Measurements from ENCODE around the gene ADISSP. TPM values are rescaled to one million over a fixed set of nuclear protein-coding genes. Genes with fewer than 3 reads are reported as not detected.

Gene ADISSP
- total RNA-seq, 1 donor from 2014 or later: 10.2 TPM

- no peak for DNase-seq
- H3K4me3 ChIP-seq: no peak overlapping the region
- TF ChIP-seq CTCF (IDR thresholded peaks at IDR 0.05; ENCODE audit: borderline replicate concordance): no peak
- H3K27me3 ChIP-seq (ENCODE audit: low read depth): no peaks in the 10 kb centered on the region
- intact Hi-C loops (cut with micrococcal nuclease): no loop called here
- peaks cover 48% of the 10 kb centered on the region for H3K4me1 ChIP-seq
- H3K36me3 ChIP-seq: no peaks in the 10 kb centered on the region
- peak overlapping the region; percentile 97 for H3K27ac ChIP-seq (replicated peaks)
- H3K9me3 ChIP-seq (replicated peaks): no peaks in the 10 kb centered on the region
Observed at GRCh38 chr20:3812975-3813847, 45.7 kb upstream of the ADISSP start.

DNA sequence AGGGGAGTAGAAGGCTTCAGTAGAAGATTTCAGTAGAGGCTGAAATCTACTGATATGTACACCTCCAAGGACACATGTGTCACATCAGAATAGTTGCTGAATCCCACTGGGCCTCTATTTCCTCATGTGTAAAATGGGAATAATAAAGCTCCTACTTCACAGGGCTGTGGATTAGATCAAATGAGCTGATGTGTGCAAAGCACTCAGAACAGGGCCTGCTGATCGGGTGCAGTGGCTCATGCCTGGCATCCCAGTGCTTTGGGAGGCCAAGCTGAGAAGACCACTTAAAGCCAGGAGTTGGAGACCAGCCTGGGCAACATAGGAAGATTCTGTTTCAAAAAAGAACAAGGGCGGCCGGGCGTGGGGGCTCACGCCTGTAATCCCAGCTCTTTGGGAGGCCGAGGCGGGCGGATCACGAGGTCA lies 44.7 kb upstream of the ADISSP start:
- intact Hi-C loops (cut with micrococcal nuclease): no loop called here
- Histone ChIP-seq H3K27ac (replicated peaks) (peak overlapping the region; percentile 97), H3K4me3 (peak overlapping the region; percentile 63), H3K9me3 (replicated peaks) (no peaks in the 10 kb centered on the region), H3K27me3 (ENCODE audit: low read depth) (no peaks in the 10 kb centered on the region), H3K4me1 (peaks cover 51% of the 10 kb centered on the region), H3K36me3 (no peaks in the 10 kb centered on the region)
- DNase-seq: no peak
- no peak for TF ChIP-seq CTCF (IDR thresholded peaks at IDR 0.05; ENCODE audit: borderline replicate concordance)

GRCh38 chr20:3811467-3812258 lies 44.1 kb upstream of the ADISSP start:
- Histone ChIP-seq H3K27me3 (ENCODE audit: low read depth) (no peaks in the 10 kb centered on the region), H3K9me3 (replicated peaks) (no peaks in the 10 kb centered on the region), H3K4me3 (peak overlapping the region; percentile 63), H3K4me1 (peaks cover 57% of the 10 kb centered on the region), H3K36me3 (no peaks in the 10 kb centered on the region), H3K27ac (replicated peaks) (peak overlapping the region; percentile 97)
- no peak for TF ChIP-seq CTCF (IDR thresholded peaks at IDR 0.05; ENCODE audit: borderline replicate concordance)
- peak; percentile 99 for DNase-seq
- intact Hi-C loops (cut with micrococcal nuclease): no loop called here

DNA sequence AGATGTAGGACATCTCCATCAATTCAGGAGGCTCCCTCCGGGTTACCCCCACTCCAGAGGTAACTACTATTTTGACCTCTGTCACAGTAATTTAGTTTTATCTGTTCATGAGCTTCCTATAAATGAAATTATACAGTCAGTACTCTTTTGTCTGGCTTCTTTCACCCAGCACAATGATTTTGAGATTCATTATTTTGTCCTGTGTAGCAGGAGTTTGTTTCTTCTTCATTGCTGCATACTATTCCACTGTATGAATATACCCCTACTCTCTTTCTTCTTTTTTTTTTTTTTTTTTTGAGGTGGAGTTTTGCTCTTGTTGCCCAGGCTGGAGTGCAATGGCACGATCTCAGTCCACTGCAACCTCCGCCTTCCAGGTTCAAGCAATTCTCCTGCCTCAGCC lies 41.0 kb upstream of the ADISSP start:
- Histone ChIP-seq H3K9me3 (replicated peaks) (no peaks in the 10 kb centered on the region), H3K4me1 (peaks cover 67% of the 10 kb centered on the region), H3K27me3 (ENCODE audit: low read depth) (no peaks in the 10 kb centered on the region), H3K36me3 (peaks cover 19% of the 10 kb centered on the region), H3K4me3 (peak overlapping the region; percentile 46), H3K27ac (replicated peaks) (peak overlapping the region; percentile 97)
- no peak for DNase-seq
- TF ChIP-seq CTCF (IDR thresholded peaks at IDR 0.05; ENCODE audit: borderline replicate concordance): no peak
- intact Hi-C loops (cut with micrococcal nuclease): no loop called here

DNA sequence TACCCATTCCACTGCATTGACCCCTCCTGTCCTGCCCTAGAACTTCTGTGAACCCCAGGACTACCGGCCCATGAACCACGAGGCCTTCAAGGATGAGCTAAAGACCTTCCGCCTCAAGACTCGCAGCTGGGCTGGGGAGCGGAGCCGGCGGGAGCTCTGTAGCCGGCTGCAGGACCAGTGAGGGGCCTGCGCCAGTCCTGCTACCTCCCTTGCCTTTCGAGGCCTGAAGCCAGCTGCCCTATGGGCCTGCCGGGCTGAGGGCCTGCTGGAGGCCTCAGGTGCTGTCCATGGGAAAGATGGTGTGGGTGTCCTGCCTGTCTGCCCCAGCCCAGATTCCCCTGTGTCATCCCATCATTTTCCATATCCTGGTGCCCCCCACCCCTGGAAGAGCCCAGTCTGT lies 37.2 kb upstream of the ADISSP start:
- Histone ChIP-seq H3K27ac (replicated peaks) (peak overlapping the region; percentile 36), H3K36me3 (peaks cover 50% of the 10 kb centered on the region), H3K9me3 (replicated peaks) (no peaks in the 10 kb centered on the region), H3K4me1 (peaks cover 36% of the 10 kb centered on the region), H3K27me3 (ENCODE audit: low read depth) (no peaks in the 10 kb centered on the region), H3K4me3 (no peak overlapping the region)
- intact Hi-C loops (cut with micrococcal nuclease): no loop called here
- TF ChIP-seq CTCF (IDR thresholded peaks at IDR 0.05; ENCODE audit: borderline replicate concordance): no peak
- DNase-seq: no peak
